Raji (cell line): ENCODE data around the gene SHOC1.

Experiments
- POLR2A ChIP-seq: IDR thresholded peaks from 2 replicates; pipeline ENCODE4 v1.6.1; 2011; ENCODE audit warnings: low read depth, low read length, control low read depth; ENCODE audit not compliant: insufficient read depth

SHOC1 gene

GRCh38 chr9:111815285-111816070 lies 20.7 kb upstream of the SHOC1 start:
- TF ChIP-seq POLR2A = no peak

GRCh38 chr9:111812337-111812736 lies 17.6 kb upstream of the SHOC1 start:
- no peak for TF ChIP-seq POLR2A

DNA sequence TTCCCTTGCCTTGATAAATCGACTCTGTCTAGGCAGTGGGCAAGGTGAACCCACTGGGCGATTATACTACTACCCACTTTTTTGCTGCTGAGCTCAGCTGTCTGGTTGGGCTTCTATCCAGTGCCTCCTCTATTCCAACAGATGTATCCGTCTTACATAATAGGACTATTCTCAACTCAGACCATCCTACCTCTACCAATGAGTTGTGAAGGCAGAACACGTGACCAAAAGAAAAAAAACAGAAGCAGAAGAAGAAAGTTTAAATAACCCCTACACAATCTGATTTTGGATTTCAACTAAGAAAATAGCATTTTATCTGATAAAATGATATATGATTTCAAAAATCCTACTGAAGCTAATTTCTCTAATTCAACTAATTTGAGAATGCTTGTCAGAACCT lies 16.2 kb upstream of the SHOC1 start:
- TF ChIP-seq POLR2A = no peak

DNA sequence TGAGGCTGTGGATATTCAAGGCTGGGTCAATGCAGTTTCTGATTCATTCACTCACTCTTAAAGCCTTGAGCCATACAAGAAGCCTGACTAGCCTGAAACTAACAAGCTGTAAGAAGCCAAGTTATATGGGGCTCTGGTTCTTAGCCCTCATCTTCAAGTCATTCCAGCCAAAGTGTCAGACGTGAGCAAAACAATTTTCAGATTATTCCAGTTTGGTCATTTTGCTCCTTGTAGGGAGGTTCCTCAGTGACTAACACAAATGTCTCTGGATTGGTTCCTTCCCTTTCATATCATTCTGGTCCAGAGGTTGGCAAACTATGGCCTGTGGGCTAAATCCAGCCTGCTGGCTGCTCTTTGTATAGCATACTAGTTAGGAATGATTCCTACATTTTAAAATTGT lies 12.5 kb upstream of the SHOC1 start:
- TF ChIP-seq POLR2A = no peak

DNA sequence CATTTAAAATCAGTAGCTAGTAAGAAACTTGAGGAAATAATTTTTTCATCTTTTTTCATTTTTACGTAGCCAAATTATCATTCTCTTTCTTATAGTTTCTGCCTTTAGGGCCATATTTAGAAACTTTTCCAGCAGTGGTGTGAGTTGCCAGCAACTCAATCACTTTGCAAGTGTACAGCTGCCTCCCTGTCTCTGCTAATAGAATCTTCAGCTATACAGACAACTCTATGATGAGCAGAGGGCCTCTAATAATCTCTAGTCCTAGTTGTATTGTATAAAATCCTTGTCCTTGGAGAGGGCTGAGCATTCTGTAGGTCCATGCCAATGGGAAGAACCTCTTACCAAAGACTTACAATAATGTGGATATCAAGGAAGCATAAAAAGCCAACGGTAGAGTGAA lies 11.5 kb upstream of the SHOC1 start:
- TF ChIP-seq POLR2A = no peak

DNA sequence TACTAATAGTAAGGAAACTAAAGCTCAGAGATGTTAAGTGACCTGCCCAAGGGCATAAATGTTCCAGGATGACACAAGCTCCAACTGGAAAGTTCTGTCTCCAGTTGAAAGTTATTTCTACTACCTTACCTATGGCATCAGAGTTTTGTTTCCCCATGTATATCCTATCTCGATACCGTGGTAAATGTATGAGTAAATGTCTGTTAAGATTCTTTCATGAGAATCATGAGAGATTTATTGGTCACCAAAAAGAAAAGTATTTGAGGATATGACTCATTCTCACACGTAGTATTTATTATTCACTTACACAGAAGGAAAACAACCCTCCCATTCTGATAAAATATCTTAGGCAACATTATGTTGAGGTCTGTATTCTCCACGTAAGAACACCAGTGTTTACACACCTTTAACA lies 11.1 kb upstream of the SHOC1 start:
- no peak for TF ChIP-seq POLR2A

- TF ChIP-seq POLR2A = no peak
Measured at GRCh38 chr9:111805262-111805661, 10.5 kb upstream of the SHOC1 start.

DNA sequence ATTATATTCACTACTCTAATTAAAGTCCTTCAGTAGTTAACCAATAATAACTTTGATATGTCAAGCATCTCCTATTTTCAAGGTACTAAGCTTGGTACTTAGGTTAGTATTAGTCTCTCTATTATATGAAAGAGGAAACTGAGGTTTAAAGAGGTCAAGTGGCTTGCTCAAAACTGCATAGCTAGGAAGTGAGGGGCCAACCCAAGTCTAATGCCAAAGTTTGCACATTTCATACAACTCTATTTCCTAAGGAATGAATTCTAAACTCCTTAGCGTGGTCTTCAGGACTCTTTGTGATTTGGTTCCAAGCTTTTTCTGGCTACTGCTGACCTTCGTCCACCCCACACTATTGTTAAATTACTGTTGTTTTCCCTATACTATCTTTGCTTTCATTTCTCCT lies 9.9 kb upstream of the SHOC1 start:
- no peak for TF ChIP-seq POLR2A

DNA sequence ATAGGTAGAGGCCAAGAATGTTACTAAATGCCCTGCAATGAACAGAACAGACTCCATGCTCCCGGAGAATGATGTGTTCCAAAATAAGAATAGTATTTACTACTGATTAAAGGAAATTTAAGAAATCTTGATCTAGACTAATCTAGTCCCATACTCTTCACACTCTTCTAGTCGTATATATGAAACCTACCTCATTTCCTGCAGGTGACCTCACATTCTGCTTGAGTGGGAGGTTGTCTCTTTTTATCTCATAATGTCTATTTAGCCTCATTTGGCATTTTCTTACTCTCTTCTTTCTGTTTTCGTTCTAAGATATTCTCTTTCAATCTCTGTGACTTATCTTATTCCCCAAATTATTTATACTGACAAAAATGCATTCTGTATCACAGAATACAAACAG lies 9.2 kb upstream of the SHOC1 start:
- no peak for TF ChIP-seq POLR2A

- TF ChIP-seq POLR2A = no peak
Measured at GRCh38 chr9:111799915-111800526, 5.3 kb upstream of the SHOC1 start.

DNA sequence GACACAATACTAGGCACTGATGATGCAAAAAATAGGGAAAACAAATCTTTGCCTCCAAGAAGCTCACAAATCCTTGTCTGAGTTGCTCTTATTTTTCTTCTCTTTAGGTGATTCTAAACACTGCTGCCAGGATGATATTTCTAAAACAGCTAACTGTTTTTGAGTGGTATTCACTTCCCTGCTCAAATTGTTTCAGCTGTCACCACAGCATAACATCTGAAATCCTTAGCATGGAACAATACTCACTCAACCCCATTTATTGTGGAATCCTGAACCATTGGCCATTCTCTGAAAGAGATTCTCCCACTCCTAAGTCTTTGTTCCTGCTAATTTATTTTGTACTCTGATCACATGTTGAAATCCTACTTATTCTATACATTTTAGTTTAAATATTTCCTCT lies 4.8 kb upstream of the SHOC1 start:
- TF ChIP-seq POLR2A = no peak

GRCh38 chr9:111798786-111799185 lies 4.0 kb upstream of the SHOC1 start:
- no peak for TF ChIP-seq POLR2A

DNA sequence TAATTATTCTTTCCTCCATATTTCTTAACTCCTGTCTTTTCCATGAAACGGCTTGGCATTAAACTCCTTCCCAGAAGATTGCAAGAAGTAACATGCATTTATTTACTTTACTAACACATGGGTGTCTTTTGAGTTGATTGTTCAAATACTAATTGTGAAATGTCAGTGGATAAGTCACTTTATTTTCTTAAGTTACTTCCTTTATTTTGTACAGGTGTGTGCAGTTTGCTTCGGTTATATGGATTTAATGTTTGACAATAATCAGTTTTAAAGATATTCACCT lies 761 bp upstream of the SHOC1 start:
- TF ChIP-seq POLR2A = no peak

- no peak for TF ChIP-seq POLR2A
Measured at GRCh38 chr9:111789881-111790280, 4.9 kb downstream of the SHOC1 start.

GRCh38 chr9:111783857-111784256 lies 10.9 kb downstream of the SHOC1 start:
- TF ChIP-seq POLR2A = no peak

DNA sequence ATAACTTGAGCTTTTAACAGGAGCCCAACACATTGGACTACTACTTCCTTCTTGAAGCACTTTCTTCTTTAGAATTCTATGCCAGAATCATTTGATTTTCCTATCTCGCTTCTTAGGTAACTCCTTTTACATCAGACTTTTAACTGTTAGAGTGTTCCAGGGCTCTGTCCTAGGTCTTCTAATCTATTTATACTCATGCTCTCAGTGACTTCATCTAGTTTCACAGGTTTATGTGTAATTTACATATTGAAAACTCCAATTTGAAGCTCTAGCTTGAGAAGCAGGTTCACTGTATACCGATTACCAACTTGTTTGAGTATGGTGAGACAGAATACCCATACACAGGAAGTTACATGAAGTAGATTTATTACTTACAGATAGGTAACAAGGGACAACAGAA lies 11.3 kb downstream of the SHOC1 start:
- TF ChIP-seq POLR2A = no peak

DNA sequence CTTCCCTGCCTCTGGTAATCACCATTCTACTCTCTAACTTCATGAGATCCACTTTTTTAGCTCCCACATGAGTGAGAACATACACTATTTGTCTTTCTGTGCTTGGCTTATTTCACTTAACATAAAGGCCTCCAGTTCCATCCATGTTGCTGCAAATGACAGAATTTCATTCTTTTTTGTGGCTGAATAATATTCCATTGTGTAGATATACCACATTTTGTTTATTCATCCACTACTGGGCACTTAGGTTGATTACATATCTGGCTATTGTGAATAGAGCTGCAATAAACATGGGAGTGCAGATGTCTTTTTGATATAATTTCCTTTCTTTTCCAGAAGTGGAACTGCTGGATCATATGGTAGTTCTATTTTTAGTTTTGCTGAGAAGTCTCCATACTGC lies 28.7 kb downstream of the SHOC1 start:
- no peak for TF ChIP-seq POLR2A
